Nephron progenitor cell (in vitro differentiated cells): ENCODE results near the gene SLC39A7.

Experiments used
- DNase-seq: peaks from one replicate; pipeline ENCODE4 v3.0.0; 2021
- H3K27ac Mint-ChIP-seq: 2 replicates; pipeline ENCODE4 v1.8.0; 2021; ENCODE audit warnings: mild to moderate bottlenecking, moderate library complexity, mixed read lengths
- H3K27me3 Mint-ChIP-seq: 2 replicates; pipeline ENCODE4 v1.8.0; 2021; ENCODE audit warnings: mild to moderate bottlenecking, low read depth, mixed read lengths; ENCODE audit not compliant: poor library complexity
- H3K36me3 Mint-ChIP-seq: 2 replicates; pipeline ENCODE4 v1.8.0; 2021; ENCODE audit warnings: low read depth, mixed read lengths
- H3K4me1 Mint-ChIP-seq: 2 replicates; pipeline ENCODE4 v1.8.0; 2021; ENCODE audit warnings: mixed read lengths
- H3K4me3 Mint-ChIP-seq: 2 replicates; pipeline ENCODE4 v1.8.0; 2021; ENCODE audit warnings: mild to moderate bottlenecking, moderate library complexity, mixed read lengths
- H3K9me3 Mint-ChIP-seq: 2 replicates; pipeline ENCODE4 v1.8.0; 2021; ENCODE audit warnings: mild to moderate bottlenecking, moderate library complexity, mixed read lengths
- CTCF ChIP-seq: fragments of 200-600 bp; sonication (generic); IDR thresholded peaks from 2 replicates; pipeline ENCODE4 v1.5.0; 2021; ENCODE audit warnings: antibody characterized with exemption

SLC39A7 gene

GRCh38 chr6:33160096-33160495 lies 40.6 kb upstream of the SLC39A7 start:
- Mint-ChIP-seq H3K27ac (no peak overlapping the region), H3K27me3 (peaks cover 70% of the 10 kb centered on the region), H3K36me3 (no peaks in the 10 kb centered on the region), H3K4me3 (no peak overlapping the region), H3K4me1 (peaks cover 34% of the 10 kb centered on the region), H3K9me3 (no peaks in the 10 kb centered on the region)
- no peak for TF ChIP-seq CTCF
- no peak for DNase-seq

GRCh38 chr6:33160728-33161344 lies 39.8 kb upstream of the SLC39A7 start:
- no peaks in the 10 kb centered on the region for H3K9me3 Mint-ChIP-seq
- no peak for DNase-seq
- peaks cover 74% of the 10 kb centered on the region for H3K27me3 Mint-ChIP-seq
- TF ChIP-seq CTCF, result no peak
- no peaks in the 10 kb centered on the region for H3K36me3 Mint-ChIP-seq
- H3K27ac Mint-ChIP-seq, result no peak overlapping the region
- H3K4me3 Mint-ChIP-seq, result peak overlapping the region; percentile 82
- H3K4me1 Mint-ChIP-seq, result peaks cover 38% of the 10 kb centered on the region

- Mint-ChIP-seq H3K27me3 (peaks cover 72% of the 10 kb centered on the region), H3K9me3 (no peaks in the 10 kb centered on the region), H3K4me3 (peak overlapping the region; percentile 82), H3K4me1 (peaks cover 41% of the 10 kb centered on the region), H3K36me3 (no peaks in the 10 kb centered on the region), H3K27ac (no peak overlapping the region)
- peak; percentile 91 for TF ChIP-seq CTCF
- DNase-seq, result peak; percentile 90
These were observed 39.0 kb upstream of the SLC39A7 start for GRCh38 chr6:33161354-33162331.

GRCh38 chr6:33163540-33163939 lies 37.1 kb upstream of the SLC39A7 start:
- no peak for TF ChIP-seq CTCF
- DNase-seq, result no peak
- Mint-ChIP-seq H3K9me3 (no peaks in the 10 kb centered on the region), H3K27me3 (peaks cover 71% of the 10 kb centered on the region), H3K27ac (no peak overlapping the region), H3K4me3 (no peak overlapping the region), H3K36me3 (no peaks in the 10 kb centered on the region), H3K4me1 (peaks cover 41% of the 10 kb centered on the region)

GRCh38 chr6:33164176-33164575 lies 36.5 kb upstream of the SLC39A7 start:
- no peak for TF ChIP-seq CTCF
- no peaks in the 10 kb centered on the region for H3K9me3 Mint-ChIP-seq
- peaks cover 69% of the 10 kb centered on the region for H3K27me3 Mint-ChIP-seq
- peaks cover 41% of the 10 kb centered on the region for H3K4me1 Mint-ChIP-seq
- no peaks in the 10 kb centered on the region for H3K36me3 Mint-ChIP-seq
- DNase-seq, result no peak
- no peak overlapping the region for H3K4me3 Mint-ChIP-seq
- no peak overlapping the region for H3K27ac Mint-ChIP-seq
